ENCODE measurements around the gene CLIP2. TPM values are rescaled to one million over a fixed set of nuclear protein-coding genes. Genes with fewer than 3 reads are reported as not detected.

CLIP2 gene
- total RNA-seq, 2 donors from 2014 or later, result 50.7 to 52.9 TPM

DNA sequence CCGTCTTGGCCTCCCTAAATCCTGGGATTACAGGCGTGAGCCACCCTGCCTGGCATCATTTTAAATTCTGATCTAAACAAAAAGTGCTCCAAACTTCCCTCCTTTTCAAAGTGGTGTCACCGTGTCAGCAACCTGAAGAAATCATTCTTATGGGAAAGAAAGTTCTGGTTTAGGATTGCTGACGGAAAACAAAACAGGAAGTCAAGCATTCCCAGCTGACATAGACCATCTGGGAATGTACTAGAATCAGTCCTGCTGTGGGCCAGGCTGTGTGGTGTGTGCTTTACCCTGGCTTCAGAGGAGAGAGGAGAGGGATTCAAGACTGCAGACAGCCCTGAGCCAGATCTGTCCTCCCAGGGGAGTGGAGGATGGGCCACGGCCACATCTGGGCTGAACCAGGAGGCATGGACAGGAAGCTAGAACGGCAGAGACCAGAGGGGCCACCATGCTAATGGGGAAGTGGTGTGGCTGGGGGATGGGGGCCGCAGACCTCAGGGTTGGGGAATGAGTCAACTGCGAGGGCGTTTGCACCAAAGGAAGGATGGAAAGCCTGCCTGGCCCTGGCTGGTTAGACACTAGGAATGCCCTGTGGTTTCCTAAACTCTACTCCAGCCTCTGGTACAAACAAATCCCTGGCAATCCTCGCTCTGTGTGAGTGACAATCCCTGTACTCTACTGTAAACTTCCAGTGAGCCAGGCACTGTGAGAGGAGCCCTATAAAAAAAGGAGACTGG, 16.7 kb upstream of the CLIP2 start:
- H3K27ac ChIP-seq, result peak overlapping the region; percentile 63 to 82
- no peaks in the 10 kb centered on the region for H3K36me3 ChIP-seq
- H3K4me3 ChIP-seq, result peak overlapping the region; percentile 0
- no peaks in the 10 kb centered on the region for H3K9me3 ChIP-seq
- TF ChIP-seq, protein P1, sequence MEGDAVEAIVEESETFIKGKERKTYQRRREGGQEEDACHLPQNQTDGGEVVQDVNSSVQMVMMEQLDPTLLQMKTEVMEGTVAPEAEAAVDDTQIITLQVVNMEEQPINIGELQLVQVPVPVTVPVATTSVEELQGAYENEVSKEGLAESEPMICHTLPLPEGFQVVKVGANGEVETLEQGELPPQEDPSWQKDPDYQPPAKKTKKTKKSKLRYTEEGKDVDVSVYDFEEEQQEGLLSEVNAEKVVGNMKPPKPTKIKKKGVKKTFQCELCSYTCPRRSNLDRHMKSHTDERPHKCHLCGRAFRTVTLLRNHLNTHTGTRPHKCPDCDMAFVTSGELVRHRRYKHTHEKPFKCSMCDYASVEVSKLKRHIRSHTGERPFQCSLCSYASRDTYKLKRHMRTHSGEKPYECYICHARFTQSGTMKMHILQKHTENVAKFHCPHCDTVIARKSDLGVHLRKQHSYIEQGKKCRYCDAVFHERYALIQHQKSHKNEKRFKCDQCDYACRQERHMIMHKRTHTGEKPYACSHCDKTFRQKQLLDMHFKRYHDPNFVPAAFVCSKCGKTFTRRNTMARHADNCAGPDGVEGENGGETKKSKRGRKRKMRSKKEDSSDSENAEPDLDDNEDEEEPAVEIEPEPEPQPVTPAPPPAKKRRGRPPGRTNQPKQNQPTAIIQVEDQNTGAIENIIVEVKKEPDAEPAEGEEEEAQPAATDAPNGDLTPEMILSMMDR (IDR thresholded peaks at IDR 0.05), result no peak
- ATAC-seq (ENCODE audit: insufficient number of reproducible peaks, low FRiP score, low read depth) (peak; percentile 81), DNase-seq (ENCODE audit: low spot score) (peak; percentile 43)
- H3K27me3 ChIP-seq (replicated peaks; ENCODE audit: insufficient read depth), result no peaks in the 10 kb centered on the region
- H3K4me1 ChIP-seq (ENCODE audit: control insufficient read depth in 1 of 2, low read depth in 2 of 2), result peaks cover 4 to 16% of the 10 kb centered on the region in 2 donors

DNA sequence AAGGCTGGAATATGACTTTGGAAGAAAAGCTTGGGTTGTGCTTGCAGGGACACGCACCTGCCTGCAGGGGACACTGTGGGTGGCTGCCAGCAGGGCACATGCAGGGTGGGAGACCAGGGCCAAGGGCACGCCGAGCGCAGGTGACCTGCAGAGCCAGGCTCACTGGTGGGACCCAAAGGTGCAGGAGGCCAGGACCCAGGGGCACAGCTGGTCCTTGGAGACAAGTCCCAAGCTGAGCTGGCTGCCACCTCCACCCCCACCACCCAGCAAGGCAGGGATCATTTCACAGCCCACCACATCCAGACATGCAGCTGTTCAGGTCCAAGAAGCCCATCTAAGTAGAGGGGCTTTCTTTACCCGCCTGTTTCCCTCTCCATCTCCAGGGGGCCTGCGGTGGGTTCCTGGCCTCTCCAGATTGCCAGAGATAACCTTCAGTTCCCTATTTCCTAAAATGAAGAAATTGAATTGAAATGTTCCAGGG, 13.8 kb upstream of the CLIP2 start:
- Histone ChIP-seq H3K36me3 (no peaks in the 10 kb centered on the region), H3K4me3 (no peak overlapping the region), H3K27me3 (replicated peaks; ENCODE audit: insufficient read depth) (no peaks in the 10 kb centered on the region), H3K27ac (no peak overlapping the region), H3K9me3 (no peaks in the 10 kb centered on the region), H3K4me1 (ENCODE audit: control insufficient read depth in 1 of 2, low read depth in 2 of 2) (peaks cover 6 to 27% of the 10 kb centered on the region in 2 donors)
- DNase-seq (ENCODE audit: low spot score), result no peak
- TF ChIP-seq, protein P1 (IDR thresholded peaks at IDR 0.05), result peak; percentile 12
- ATAC-seq (ENCODE audit: insufficient number of reproducible peaks, low FRiP score, low read depth), result no peak

DNA sequence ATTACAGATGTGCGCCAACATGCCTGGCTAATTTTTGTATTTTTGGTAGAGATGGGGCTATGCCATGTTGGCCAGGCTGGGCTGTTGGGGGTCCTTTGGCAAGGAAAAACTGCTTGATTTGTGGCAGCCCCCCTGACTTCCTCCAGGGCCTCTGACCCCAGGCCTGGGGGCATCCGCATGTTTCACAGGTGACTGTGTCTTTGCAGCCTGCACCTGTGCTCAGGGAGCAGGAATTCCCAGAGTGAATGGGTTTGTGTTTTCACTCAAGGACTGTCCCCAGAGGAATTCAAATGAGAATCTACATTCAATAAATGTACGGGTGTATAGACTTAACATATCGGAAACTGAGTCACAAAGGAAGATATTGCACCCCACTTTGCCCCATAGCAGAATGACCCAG, 11.6 kb upstream of the CLIP2 start:
- Histone ChIP-seq H3K36me3 (no peaks in the 10 kb centered on the region), H3K4me1 (ENCODE audit: control insufficient read depth in 1 of 2, low read depth in 2 of 2) (peaks cover 6 to 21% of the 10 kb centered on the region in 2 donors), H3K9me3 (no peaks in the 10 kb centered on the region), H3K4me3 (no peak overlapping the region), H3K27ac (no peak overlapping the region), H3K27me3 (replicated peaks; ENCODE audit: insufficient read depth) (no peaks in the 10 kb centered on the region)
- no peak for ATAC-seq (ENCODE audit: insufficient number of reproducible peaks, low FRiP score, low read depth)
- no peak for DNase-seq (ENCODE audit: low spot score)
- TF ChIP-seq, protein P1 (IDR thresholded peaks at IDR 0.05), result no peak

DNA sequence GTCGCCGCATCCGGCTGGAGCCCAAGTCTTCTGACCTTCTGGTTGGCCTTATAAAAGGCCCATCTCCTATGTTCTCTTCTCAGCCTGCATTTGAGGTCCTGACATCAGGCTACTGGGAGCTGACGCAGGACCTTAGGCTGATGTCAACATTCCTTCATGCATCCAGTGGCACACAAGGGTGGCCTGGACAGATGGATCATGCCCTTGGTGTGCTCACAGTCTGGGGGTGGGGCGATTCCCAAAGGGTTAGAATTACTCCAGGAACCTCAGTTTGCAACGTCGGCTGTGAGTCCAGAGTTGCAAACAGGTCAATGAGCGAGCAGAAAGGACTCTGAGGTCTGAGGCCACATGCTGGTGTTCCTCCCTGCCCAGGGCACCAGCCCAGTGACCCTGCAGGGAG, 8.2 kb upstream of the CLIP2 start:
- H3K9me3 ChIP-seq, result no peaks in the 10 kb centered on the region
- DNase-seq (ENCODE audit: low spot score) (no peak), ATAC-seq (ENCODE audit: insufficient number of reproducible peaks, low FRiP score, low read depth) (no peak)
- H3K36me3 ChIP-seq, result no peaks in the 10 kb centered on the region
- H3K4me3 ChIP-seq, result no peak overlapping the region
- no peaks in the 10 kb centered on the region for H3K27me3 ChIP-seq (replicated peaks; ENCODE audit: insufficient read depth)
- no peak overlapping the region for H3K27ac ChIP-seq
- peaks cover 6 to 13% of the 10 kb centered on the region in 2 donors for H3K4me1 ChIP-seq (ENCODE audit: control insufficient read depth in 1 of 2, low read depth in 2 of 2)
- TF ChIP-seq, protein P1 (IDR thresholded peaks at IDR 0.05), result no peak

DNA sequence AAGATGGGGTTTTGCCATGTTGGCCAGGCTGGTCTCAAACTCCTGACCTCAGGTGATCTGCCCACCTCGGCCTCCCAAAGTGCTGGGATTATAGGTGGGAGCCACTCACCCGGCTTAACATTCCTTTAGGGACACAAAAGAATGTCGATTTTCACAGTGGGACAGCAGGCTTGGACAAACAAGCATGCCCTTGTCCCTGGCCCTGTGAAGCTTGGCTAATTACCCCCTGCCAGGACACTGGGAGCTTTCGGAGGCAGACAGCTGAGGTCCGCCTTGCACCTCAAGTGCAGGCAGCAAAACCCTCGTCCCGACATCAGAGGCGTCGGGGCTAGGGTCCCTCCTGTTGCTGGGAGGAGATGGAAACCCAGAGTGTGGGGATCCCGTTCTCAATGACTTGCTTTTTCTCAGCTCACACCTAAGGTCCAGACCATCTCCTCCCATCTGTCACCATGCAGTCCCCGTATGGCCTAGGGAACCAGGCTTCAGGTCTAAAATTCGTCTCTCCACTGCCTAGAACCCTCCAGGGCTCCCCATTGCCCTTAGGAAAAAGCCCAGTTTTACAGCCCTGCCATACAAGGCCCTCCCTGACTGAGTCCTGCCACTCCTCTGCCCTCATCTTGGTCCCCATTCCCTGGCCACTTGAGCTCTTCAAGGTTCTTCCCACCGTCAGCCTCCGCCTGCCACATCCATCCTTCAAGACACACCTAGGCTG, 6.3 kb upstream of the CLIP2 start:
- peaks cover 6 to 15% of the 10 kb centered on the region in 2 donors for H3K4me1 ChIP-seq (ENCODE audit: control insufficient read depth in 1 of 2, low read depth in 2 of 2)
- DNase-seq (ENCODE audit: low spot score) (no peak), ATAC-seq (ENCODE audit: insufficient number of reproducible peaks, low FRiP score, low read depth) (no peak)
- no peak overlapping the region for H3K4me3 ChIP-seq
- TF ChIP-seq, protein P1 (IDR thresholded peaks at IDR 0.05), result no peak
- H3K27ac ChIP-seq, result no peak overlapping the region
- no peaks in the 10 kb centered on the region for H3K36me3 ChIP-seq
- no peaks in the 10 kb centered on the region for H3K9me3 ChIP-seq
- H3K27me3 ChIP-seq (replicated peaks; ENCODE audit: insufficient read depth), result no peaks in the 10 kb centered on the region

Measured in thoracic aorta (tissue), 2 donors.